Activated CD8-positive, alpha-beta memory T cell treated with anti-CD3 and anti-CD28 coated beads, Interleukin-2, amount 10 ng/mL, durations not matched to agents 7 days and 5 days (primary cell): ENCODE measurements around the gene MFSD12. TPM values are rescaled to one million over a fixed set of nuclear protein-coding genes. Genes with fewer than 3 reads are reported as not detected.
A peak's percentile ranks its signal among the peaks of the same experiment; 100 is the strongest.
"Not testable (repeated sequence)": the region's sequence is repeated elsewhere in the genome, so short reads cannot be mapped to it uniquely, and the experiment has no call there.

Experiments
- ATAC-seq: fragments of 150-1000 bp; cut with Tn5 transposase; one replicate; pipeline ENCODE4 v1.10.0; 2021; ENCODE audit warnings: moderate library complexity
- CTCF ChIA-PET: fragments of 350-600 bp; sonication (Branson Sonifier 250); formaldehyde crosslinking; loops from one replicate; lab custom pipeline; 2021; ENCODE audit warnings: antibody characterized with exemption; lab: Charles Lee
- DNase-seq: peaks from one replicate; pipeline ENCODE4 v3.0.0-alpha.2; 2020
- H3K27ac Mint-ChIP-seq: one replicate; pipeline ENCODE4 v1.8.0; 2021; ENCODE audit warnings: mild to moderate bottlenecking, mixed read lengths
- H3K27me3 Mint-ChIP-seq: one replicate; pipeline ENCODE4 v1.8.0; 2021; ENCODE audit warnings: mixed read lengths
- H3K36me3 Mint-ChIP-seq: one replicate; pipeline ENCODE4 v1.8.0; 2021; ENCODE audit warnings: mild to moderate bottlenecking, mixed read lengths
- H3K4me1 Mint-ChIP-seq: one replicate; pipeline ENCODE4 v1.8.0; 2021; ENCODE audit warnings: mixed read lengths
- H3K4me3 Mint-ChIP-seq: one replicate; pipeline ENCODE4 v1.8.0; 2021; ENCODE audit warnings: mild to moderate bottlenecking, moderate library complexity, mixed read lengths
- H3K9me3 Mint-ChIP-seq: one replicate; pipeline ENCODE4 v1.8.0; 2022; ENCODE audit warnings: low read depth, mixed read lengths
- total RNA-seq, 2 experiments: library from RNA; stranded (reverse); gene quantifications; one replicate each; pipeline ENCODE4 v1.2.3, GENCODE V29; 2021

The MFSD12 gene
- total RNA-seq, 2 experiments from 2014 or later: 54.8 to 71.4 TPM

DNA sequence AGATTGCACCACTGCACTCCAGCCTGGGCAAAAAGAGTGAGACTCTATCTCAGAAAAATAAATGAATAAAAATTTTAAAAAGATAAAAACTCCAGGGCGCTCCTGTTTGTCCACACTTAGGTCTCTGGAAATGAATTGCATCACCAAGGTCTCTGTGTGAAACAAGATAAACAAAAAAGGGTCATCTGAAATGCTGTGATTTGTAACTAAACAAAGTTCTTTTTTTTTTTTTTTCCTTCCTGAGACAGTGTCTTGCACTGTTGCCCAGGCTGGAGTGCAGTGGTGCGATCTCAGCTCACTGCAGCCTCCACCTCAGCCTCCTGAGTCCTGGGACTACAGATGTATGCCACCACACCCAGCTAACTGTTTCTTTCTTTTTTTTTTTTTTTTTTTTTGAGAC, 39.7 kb downstream of the MFSD12 start:
- Mint-ChIP-seq H3K4me1 (peaks cover 14% of the 10 kb centered on the region), H3K4me3 (no peak overlapping the region), H3K9me3 (no peaks in the 10 kb centered on the region), H3K36me3 (peaks cover 8% of the 10 kb centered on the region), H3K27ac (no peak overlapping the region), H3K27me3 (no peaks in the 10 kb centered on the region)
- no peak for ATAC-seq
- CTCF ChIA-PET: interaction anchor here (0.8 to 1.6 kb wide), 2 partner anchors 32 to 68 kb away, joined by 4 to 5 read pairs; no protein-coding TSS in a partner anchor
- DNase-seq: no peak

- ATAC-seq: no peak
- Mint-ChIP-seq H3K4me3 (no peak overlapping the region), H3K36me3 (peaks cover 7% of the 10 kb centered on the region), H3K27ac (no peak overlapping the region), H3K27me3 (no peaks in the 10 kb centered on the region), H3K9me3 (no peaks in the 10 kb centered on the region), H3K4me1 (peaks cover 14% of the 10 kb centered on the region)
- DNase-seq: no peak
- CTCF ChIA-PET: interaction anchor here (0.8 to 0.9 kb wide), 2 partner anchors 28 to 69 kb away, joined by 4 read pairs; no protein-coding TSS in a partner anchor
Observed at GRCh38 chr19:3516675-3517207, 40.6 kb downstream of the MFSD12 start.

DNA sequence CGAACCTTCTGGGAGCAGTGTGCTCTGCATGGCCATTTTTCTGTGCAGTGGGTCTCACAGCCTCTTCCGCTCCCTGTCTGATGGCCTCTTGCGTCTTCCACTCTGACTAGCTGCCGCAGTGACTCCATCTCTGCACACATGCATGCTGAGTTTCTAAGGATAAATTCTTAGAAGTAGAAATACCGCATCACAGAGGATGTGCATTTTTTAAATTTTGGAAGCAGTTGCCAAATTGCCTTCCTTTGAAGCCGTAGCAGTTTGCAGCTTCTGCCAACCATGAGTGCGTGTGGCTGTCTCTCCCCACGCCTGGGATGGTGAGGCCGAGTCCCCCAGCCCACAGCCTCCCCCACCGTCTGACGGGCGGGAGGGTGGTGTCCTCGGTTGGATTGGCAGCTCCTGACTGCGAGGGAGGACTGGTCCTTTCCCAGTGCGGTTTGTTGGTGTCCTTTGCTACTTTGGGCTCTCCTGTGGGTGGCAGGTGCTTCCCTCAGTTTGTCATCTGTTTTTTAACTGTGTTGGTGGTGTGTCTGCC, 41.4 kb downstream of the MFSD12 start:
- CTCF ChIA-PET: interaction anchor here (0.9 kb wide), 1 partner anchor 29 kb away, joined by 4 read pairs; no protein-coding TSS in a partner anchor
- Mint-ChIP-seq H3K27ac (no peak overlapping the region), H3K36me3 (peaks cover 5% of the 10 kb centered on the region), H3K4me3 (no peak overlapping the region), H3K9me3 (no peaks in the 10 kb centered on the region), H3K4me1 (peaks cover 12% of the 10 kb centered on the region), H3K27me3 (no peaks in the 10 kb centered on the region)
- DNase-seq (no peak), ATAC-seq (no peak)

GRCh38 chr19:3514930-3515329, 42.5 kb downstream of the MFSD12 start:
- no peak overlapping the region for H3K4me3 Mint-ChIP-seq
- peaks cover 11% of the 10 kb centered on the region for H3K4me1 Mint-ChIP-seq
- no peak for DNase-seq
- H3K27ac Mint-ChIP-seq: no peak overlapping the region
- no peaks in the 10 kb centered on the region for H3K9me3 Mint-ChIP-seq
- H3K36me3 Mint-ChIP-seq: peaks cover 3% of the 10 kb centered on the region
- no peaks in the 10 kb centered on the region for H3K27me3 Mint-ChIP-seq
- no peak for ATAC-seq
- CTCF ChIA-PET: no interaction called here

DNA sequence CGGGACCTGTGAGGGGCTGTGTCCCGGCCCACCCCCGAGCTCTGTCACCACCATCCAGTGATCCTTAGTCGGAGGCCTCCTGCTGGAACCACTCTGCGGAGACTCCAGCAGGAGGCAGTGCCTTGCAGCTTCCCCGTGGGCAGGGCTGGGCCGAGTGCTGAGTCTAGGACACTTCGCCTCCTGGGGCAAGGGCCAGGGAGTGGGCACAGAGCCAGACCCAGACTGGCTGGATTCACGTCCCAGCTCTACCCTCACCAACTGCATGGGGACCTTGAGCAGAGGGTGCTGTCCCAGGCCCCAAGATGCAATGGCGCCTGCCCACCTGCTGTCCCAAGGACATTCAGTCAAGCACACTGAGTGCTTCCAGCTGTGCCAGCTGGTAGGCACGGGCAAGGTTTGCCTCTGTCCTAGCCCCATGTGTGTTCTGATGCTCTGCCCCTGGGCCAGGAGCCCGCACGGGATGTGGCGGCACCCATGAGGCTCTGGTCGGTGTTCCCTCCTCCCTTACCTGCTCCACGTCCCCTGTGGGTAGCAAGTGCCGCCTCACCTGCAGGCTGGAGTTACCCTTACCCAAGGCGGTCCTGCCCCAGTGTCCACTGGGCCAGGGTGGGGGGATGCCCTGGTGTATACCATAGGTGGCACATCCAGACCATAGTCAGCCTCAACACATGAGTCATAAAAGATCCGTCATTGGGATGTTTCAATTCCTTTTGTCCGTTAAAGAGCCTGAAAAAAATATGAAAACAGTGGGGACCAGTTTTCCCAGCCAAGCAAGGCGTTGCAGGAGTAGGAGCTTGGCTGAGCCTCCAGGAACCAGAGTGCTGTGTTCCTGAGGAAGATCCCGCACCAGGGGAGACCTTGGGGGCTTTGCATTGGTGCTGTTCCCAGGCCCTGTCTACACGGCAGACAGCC, 43.9 kb downstream of the MFSD12 start:
- DNase-seq (no peak), ATAC-seq (no peak)
- Mint-ChIP-seq H3K27me3 (no peaks in the 10 kb centered on the region), H3K27ac (no peak overlapping the region), H3K9me3 (no peaks in the 10 kb centered on the region), H3K36me3 (peaks cover 10% of the 10 kb centered on the region), H3K4me1 (peaks cover 24% of the 10 kb centered on the region), H3K4me3 (no peak overlapping the region)
- CTCF ChIA-PET: no interaction called here

GRCh38 chr19:3512562-3513228, 44.7 kb downstream of the MFSD12 start:
- DNase-seq: no peak
- no peak for ATAC-seq
- CTCF ChIA-PET: no interaction called here
- Mint-ChIP-seq H3K4me3 (no peak overlapping the region), H3K27ac (no peak overlapping the region), H3K36me3 (peaks cover 11% of the 10 kb centered on the region), H3K4me1 (peaks cover 27% of the 10 kb centered on the region), H3K27me3 (no peaks in the 10 kb centered on the region), H3K9me3 (no peaks in the 10 kb centered on the region)

DNA sequence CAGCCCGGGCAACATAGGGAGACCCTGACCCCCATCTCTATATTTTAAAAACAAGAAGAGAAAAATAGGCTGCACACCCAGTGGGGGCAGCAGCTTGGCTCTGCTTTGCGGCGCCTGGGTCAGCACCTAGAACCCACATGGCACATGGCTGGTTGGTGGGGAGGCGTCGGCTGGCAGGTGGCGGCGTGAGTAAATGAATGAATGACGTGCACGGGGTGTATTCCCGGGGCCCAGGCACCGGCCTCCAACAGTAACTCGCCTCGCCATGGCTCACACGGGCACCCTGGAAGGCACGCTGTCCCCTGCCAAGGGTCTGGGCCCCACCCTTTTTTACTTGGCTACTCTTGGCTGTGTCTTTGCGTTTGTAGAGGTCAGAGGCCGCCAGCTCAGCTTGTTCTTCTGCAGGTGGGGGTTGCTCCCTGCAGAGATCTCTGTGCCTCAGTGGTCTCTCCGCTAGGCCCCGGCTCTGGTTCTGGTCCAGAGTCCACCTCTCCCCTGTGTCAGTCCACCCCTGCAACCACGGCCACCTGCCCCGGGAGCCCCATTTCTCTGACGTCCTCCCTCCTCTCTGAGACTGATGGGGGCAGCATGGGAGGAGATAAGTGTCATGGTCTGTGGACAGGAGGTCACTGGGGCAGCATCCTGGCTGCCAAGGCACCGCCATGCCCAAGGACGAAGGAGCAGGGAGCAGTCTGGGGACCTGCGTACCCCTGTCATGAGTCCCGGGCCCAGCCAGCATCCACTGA, 45.7 kb downstream of the MFSD12 start:
- Mint-ChIP-seq H3K36me3 (peaks cover 16% of the 10 kb centered on the region), H3K4me1 (peaks cover 32% of the 10 kb centered on the region), H3K4me3 (no peak overlapping the region), H3K27ac (no peak overlapping the region), H3K9me3 (no peaks in the 10 kb centered on the region), H3K27me3 (no peaks in the 10 kb centered on the region)
- ATAC-seq (no peak), DNase-seq (no peak)
- CTCF ChIA-PET: no interaction called here

DNA sequence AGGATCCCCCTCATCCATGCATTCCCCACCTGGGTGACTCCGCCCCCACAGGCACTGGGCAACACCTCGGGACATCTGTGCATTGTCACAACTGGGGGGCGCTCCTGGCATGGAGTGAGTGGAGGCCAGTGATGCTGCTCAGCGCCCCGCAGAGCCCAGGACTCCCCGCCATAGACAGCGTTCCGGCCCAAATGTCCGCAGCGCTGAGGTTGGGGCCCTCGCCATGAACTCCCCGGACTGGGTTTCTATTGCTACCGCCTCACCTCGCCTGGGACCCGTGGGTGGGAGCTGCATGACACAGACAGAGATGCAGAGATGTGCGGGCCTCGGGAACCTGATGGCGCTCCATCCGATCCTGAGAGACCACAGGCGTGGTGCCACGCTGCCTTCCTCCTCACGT, 46.7 kb downstream of the MFSD12 start:
- Mint-ChIP-seq H3K9me3 (no peaks in the 10 kb centered on the region), H3K27ac (no peak overlapping the region), H3K4me1 (peaks cover 30% of the 10 kb centered on the region), H3K4me3 (no peak overlapping the region), H3K27me3 (no peaks in the 10 kb centered on the region), H3K36me3 (peaks cover 16% of the 10 kb centered on the region)
- CTCF ChIA-PET: no interaction called here
- no peak for ATAC-seq
- no peak for DNase-seq

DNA sequence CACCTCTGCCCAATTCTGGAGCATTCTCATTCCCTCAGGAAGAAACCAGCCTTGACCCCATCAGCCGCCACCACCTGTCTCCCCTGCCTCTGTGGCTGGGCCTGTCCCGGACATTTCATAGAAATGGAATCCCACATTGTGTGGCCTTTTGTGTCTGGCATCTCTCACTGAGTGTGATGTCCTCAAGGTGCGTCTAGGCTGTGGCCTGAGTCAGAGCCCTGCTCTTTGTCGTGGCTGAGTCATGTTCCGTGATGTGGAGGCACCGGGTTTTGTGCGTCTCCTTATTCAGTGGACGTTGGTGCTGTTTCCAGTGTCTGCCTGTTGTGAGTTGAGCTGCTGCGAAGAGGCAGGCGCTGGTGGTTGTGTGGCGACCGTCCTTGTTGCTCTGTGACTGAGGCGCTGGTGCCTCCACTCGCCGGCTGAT, 47.8 kb downstream of the MFSD12 start:
- H3K4me3 Mint-ChIP-seq: peak overlapping the region; percentile 14
- H3K4me1 Mint-ChIP-seq: peaks cover 37% of the 10 kb centered on the region
- peaks cover 16% of the 10 kb centered on the region for H3K36me3 Mint-ChIP-seq
- CTCF ChIA-PET: no interaction called here
- no peak overlapping the region for H3K27ac Mint-ChIP-seq
- DNase-seq (no peak), ATAC-seq (no peak)
- H3K27me3 Mint-ChIP-seq: no peaks in the 10 kb centered on the region
- no peaks in the 10 kb centered on the region for H3K9me3 Mint-ChIP-seq

DNA sequence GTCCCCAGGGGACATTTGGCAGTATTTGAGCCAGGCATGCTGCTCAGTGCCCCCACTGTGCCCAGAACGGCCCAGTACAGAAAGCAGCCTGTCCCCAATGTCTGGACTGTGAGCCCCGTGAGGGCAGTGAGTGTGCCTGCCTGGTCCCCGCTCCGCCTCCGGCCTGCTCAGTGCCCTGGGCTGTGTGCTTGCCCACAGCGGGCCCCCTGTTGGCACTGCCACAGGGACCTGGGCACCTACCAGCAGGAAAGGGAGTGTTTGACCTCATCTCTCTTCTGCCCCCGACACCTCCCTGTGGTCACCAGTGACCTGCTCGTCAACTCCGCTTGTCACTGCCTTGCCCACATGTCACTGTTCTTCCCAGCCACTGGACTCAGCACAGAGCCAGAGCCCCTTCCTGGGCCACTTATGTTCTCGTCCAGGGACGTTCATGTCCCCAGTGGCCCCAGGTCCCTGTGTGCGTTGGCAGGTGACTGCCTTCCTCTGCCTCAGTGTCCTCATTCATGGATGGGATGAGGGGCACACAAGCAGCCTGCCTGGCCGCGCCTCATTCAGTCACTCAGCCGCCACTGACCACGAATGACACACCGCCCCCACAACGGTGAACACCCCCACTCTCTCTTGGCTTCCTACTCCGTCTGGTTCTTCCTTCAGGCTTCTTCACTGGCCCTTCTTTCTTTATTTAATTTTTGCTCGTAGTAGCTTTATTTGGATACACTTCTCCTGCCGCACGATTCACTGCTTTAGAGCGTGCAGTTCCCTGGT, 48.4 kb downstream of the MFSD12 start:
- H3K27ac Mint-ChIP-seq: peak overlapping the region; percentile 24
- H3K4me1 Mint-ChIP-seq: peaks cover 39% of the 10 kb centered on the region
- CTCF ChIA-PET: no interaction called here
- peak overlapping the region; percentile 14 for H3K4me3 Mint-ChIP-seq
- H3K27me3 Mint-ChIP-seq: no peaks in the 10 kb centered on the region
- ATAC-seq: no peak
- H3K36me3 Mint-ChIP-seq: peaks cover 16% of the 10 kb centered on the region
- no peak for DNase-seq
- no peaks in the 10 kb centered on the region for H3K9me3 Mint-ChIP-seq

DNA sequence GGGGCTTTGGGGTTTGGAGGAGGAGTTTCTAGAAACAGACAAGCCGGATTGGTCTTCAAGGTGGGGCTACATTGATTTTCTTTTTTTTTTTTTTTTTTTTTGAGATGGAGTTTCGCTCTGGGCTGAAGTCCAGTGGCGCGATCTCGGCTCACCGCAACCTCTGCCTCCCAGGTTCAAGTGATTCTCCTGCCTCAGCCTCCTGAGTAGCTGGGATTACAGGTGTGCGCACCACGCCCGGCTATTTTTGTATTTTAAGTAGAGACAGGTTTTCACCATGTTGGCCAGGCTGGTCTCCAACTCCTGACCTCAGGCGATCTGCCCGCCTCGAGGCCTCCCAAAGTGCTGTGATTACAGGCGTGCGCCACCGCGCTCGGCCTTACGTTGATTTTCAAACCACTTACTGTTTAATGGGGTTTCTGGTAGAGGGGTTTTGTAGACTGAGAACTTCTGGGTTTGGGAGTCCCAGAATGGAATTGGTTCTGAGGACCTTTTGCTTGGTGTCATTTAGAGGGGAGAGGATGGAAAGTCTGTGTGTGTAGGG, 49.2 kb downstream of the MFSD12 start:
- H3K9me3 Mint-ChIP-seq, CTCF ChIA-PET, DNase-seq, H3K27me3 Mint-ChIP-seq, ATAC-seq: not testable (repeated sequence)
- peak overlapping the region; percentile 41 for H3K27ac Mint-ChIP-seq
- H3K4me1 Mint-ChIP-seq: peaks cover 39% of the 10 kb centered on the region
- peak overlapping the region; percentile 92 for H3K4me3 Mint-ChIP-seq
- H3K36me3 Mint-ChIP-seq: peaks cover 16% of the 10 kb centered on the region
